Activated CD8-positive, alpha-beta memory T cell treated with anti-CD3 and anti-CD28 coated beads for 24 hours (primary cell): ENCODE results near the gene RASGRF1.

Experiments used
- DNase-seq: peaks from one replicate; pipeline ENCODE4 v3.0.0-alpha.2; 2020

The RASGRF1 gene

DNA sequence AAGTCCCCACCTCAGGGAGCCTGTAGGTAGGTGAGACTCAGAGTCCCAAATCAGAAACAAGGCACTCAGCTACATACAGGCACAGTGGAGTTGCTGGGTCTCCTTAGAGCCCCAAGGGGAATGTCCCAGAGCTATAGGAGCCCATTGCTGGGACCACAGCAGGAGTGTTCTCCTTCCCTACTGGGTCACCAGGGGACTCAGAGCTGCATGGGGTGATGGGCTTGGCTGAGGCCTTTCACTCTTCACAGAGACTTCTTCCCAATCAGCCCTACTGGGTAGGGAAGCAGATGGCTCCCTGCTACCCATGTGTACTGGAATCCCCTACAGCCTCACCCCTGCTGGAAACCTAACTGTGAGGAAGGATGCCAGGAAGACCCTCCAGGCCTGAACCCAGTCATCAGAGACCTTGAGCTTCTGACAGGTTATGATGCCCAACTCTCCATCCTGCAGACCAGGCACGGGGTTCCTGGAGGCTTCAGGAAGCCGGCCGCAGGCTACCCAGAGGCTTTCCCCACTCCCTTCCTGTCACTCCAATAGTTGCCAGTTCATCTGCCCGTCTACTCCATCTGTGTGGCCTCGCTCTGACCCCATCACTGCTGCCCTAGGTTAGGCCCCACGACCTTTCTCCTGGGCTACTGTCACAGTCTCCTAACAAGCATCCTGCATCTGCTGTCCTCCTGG lies 24.0 kb downstream of the RASGRF1 start:
- no peak for DNase-seq

GRCh38 chr15:79065706-79066376 lies 24.7 kb downstream of the RASGRF1 start:
- DNase-seq = no peak

GRCh38 chr15:79065361-79065705 lies 25.2 kb downstream of the RASGRF1 start:
- no peak for DNase-seq

DNA sequence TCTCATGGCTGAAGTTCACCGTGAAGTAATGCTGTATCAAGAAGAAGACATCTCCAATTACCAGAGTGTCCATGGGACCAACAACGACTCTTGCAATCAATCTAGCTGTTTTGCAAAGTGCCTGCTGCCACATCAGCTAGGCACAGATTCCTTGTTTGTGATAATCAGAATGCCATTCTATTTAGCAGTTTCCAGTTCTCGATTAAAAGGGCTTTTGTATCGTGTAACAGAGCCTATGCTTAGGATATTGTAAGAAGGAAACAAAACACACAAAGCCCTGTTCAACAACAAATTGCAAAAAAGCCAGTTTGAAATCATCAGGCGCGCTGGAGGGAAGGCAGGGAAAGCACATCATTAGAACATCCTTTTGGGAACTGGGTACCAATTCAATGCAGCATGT lies 26.1 kb downstream of the RASGRF1 start:
- no peak for DNase-seq

GRCh38 chr15:79060175-79060574 lies 30.4 kb downstream of the RASGRF1 start:
- no peak for DNase-seq

DNA sequence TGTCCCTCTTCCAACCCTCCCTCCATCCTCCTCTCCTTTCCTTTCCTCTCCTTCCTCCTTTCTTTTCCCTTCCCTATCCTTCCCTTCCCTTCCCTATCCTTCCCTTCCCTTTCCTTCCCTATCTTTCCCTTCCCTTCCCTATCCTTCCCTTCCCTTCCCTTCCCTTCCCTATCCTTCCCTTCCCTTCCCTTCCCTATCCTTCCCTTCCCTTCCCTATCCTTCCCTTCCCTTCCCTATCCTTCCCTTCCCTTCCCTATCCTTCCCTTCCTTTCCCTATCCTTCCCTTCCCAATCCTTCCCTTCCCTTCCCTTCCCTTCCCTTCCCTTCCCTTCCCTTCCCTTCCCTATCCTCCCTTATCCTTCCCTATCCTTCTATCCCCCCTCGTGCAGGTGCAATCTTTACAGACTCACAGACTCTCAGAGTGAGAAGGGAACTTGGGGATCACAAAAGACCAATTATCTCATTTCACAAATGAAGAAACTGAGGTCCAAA lies 31.5 kb downstream of the RASGRF1 start:
- no peak for DNase-seq

DNA sequence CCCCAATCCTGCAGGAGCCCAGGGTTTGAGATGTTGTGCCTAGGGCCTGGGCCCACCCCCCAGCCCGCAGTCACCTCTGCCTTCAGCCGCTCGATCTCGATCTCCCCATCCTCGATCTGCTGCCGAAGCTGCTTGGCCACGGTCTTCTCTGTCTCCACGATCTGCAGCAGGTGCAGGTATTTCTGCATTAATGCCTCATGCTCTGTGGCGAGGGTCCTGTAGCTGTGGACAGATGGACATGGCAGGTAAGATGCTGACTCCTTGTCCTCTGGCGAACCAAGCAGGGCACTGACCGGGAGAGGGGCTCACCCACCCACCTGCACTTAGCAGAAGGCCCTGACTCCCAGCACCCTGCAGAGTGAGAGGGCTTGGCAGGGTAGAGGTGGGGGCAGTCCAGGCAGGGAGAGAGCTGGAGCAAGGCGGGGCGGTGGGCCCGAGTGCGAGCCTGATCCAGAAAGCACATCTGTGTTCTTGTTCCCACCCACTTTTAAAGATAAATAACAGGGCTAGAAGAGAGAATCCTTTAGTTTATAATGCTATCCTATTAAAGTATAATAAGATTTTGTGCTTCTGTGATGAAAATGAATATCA lies 32.2 kb downstream of the RASGRF1 start:
- no peak for DNase-seq

- DNase-seq = no peak
Measured at GRCh38 chr15:79057050-79057449, 33.5 kb downstream of the RASGRF1 start.

GRCh38 chr15:79054350-79054749 lies 36.2 kb downstream of the RASGRF1 start:
- DNase-seq = no peak

DNA sequence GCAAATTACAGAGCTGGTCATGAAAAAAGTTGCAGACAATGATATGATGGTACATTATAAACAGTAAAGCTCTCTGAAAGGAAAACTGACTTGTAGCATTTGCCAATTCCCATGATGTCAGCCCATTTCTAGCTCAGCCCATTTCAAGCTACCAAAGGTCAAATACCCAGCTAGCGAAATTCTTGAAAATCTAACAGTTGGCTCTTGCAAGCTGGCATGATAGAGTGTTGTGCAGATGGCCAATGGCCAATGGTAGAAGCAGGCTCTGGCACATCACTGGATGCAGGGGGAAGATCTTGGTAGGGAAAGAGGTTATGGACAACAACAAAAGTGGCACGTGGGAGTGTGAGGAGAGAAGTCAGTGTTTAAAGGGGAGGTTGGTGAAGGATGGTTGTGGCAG lies 36.7 kb downstream of the RASGRF1 start:
- no peak for DNase-seq

DNA sequence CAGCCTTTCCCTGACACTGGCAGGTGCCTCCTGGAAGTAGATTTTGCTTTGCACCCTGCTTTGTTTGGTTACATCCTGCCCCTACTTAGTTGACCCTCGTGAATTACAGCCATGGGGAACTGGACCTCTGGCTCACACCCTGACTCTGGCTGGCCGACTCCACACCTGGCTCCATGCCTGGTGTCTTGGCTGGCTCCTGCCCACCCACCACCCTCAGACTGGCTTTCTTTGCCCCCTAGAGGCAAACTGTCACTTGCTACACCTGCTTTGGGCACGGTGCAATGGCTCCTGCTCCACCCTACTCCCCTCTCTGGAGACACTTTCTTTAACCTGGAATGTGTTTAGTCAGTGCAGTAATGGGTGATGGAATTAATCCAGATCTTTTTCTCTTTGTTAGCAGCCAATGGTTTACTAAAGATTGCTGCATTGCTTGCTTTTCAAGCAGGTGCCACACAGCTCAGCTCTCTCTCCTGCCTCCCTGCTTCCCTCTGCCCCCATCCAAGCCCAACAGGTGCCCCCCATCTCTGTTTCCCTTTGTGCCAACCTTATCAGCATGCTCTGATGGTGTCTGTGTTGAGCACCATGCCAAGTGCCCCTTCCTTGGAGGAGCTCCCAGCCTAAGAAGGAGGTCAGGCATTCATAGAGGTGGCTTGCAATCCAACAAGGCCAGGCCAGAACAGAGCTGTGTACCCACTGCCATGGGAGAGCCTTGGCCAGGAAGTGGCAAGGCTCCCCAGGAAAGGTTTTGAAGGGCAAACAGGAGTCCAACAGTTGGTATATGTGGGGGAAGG lies 38.4 kb downstream of the RASGRF1 start:
- DNase-seq = no peak

GRCh38 chr15:79051029-79051428 lies 39.6 kb downstream of the RASGRF1 start:
- no peak for DNase-seq

DNA sequence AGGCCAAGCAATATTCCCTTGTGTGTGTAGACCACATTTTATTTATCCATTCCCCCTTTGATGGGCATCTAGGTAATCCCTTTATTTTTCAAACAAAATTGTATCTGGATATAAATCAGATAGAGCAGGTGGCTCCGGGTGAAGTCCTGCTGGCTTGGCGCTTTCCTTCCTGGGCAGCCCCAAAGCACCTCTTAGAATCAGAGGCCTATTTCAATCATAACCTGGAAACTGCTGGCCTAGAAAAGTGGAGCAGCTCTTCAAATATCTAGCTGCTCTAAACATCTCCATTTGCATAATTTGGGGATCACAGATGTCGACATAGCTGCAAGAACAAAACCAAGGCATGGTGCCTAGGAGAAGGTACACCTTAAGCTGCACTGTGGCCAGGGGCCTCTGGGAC lies 40.2 kb downstream of the RASGRF1 start:
- DNase-seq = no peak

DNA sequence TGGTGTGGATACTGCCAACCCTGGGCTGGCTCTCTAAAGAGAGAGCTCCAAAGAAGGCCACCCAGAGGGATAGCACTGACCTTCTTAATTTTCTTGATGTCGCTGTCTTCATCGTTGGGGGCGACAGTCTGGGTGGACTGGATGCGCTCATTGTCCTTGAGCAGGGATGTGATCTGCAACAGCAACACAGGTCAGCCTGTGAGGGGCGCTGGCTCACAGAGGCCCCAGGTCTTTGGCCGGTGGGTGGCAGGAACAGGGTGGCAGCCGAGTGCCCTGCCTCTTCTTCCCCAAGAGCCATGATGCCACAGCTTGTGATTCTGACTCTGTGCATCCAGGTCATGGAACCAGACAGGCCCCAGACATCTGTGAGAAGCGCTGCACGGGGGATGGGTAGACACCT lies 41.2 kb downstream of the RASGRF1 start:
- DNase-seq = no peak

DNA sequence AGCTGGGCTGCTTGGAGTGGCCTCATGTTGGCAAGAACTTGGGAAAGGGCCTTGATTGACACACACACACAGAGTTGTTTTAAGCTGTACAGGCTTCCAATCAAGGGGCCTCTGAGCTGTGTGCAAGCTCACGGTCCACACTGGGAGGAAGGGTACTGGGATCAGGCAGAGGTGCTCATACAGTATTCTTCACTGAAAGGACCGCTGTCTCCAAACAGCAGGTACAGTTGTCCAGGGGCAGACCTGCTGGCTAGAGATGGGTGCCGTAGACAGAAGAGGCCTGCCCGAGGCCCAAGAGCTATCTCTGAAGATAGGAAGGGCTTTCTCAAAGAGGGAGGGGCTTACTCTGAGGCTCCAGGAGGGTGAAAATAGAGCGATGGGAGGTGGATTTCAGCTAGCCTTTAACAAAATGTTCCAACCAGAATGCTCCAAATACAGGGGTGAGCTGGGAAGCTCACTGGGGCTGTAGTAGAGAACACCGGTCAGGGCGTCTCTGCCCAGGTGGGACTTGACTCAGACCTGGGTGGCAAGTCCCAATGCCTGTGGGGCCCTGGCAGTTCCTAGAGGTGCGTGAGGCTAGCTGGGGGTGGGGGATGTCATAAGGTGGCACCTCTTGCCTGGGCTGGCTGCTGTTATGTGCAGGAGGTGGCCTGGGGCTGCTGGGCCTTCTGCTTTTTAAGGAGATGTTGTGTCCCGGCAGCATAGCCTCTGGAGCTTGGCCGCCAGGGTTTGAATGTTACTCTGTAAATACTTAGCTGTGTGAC lies 42.7 kb downstream of the RASGRF1 start:
- DNase-seq = no peak

DNA sequence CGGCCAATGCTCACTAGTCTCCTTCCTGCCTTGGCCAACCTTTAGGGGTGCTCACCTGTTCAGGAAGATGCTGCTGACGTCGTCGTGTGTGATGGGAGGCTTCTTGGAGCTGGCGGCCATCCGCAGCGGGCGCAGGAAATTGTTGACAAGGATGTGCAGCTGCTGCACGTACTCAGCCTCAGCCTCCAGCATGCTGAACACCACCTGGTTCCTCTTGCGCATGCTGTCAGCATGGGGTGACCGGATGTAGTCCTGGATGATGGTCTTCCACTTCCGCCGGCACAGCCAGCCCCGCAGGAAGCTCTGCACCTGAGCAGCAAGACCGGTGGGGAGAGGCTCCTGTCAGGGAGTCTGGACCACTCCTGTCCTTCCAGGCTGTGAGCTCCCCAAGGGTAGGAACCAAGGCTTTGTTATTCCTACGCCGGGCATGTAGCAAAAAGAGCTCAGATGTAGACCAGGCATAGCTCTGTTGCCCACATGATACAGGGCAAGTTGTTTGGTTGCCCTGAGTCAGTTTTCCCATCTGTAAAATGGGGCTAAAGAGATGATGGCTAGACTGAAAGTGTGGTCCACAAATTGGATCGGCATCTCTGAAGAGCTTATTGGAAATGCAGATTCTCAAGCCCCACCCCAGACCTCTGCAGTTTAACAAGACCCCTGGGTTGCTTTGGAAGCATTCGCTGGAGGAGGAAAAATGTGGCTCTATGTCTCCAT lies 43.7 kb downstream of the RASGRF1 start:
- DNase-seq = no peak

GRCh38 chr15:79045041-79045440 lies 45.5 kb downstream of the RASGRF1 start:
- no peak for DNase-seq

GRCh38 chr15:79042213-79042928 lies 48.2 kb downstream of the RASGRF1 start:
- no peak for DNase-seq

- DNase-seq = no peak
Measured at GRCh38 chr15:79041601-79042168, 48.9 kb downstream of the RASGRF1 start.

DNA sequence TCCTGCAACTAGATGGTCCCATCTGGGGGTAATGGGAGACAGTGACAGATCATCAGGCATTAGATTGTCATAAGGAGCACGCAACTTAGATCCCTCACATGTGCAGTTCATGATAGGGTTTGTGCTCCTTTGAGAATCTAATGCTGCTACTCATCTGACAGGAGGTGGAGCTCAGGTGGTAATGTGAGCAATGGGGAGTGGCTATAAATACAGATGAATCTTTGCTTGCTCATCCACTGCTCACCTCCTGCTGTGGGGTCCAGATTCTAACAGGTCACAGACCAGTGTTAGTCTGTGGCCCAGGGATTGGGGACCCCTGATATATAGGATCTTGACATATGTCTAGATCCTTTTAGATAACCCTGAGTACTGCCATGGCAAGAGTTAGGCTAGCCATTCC lies 52.7 kb downstream of the RASGRF1 start:
- DNase-seq = no peak

- DNase-seq = no peak
Measured at GRCh38 chr15:79036323-79036722, 54.3 kb downstream of the RASGRF1 start.
